Right kidney (tissue), 9 donors: ENCODE results near the gene TRIM42.

Source experiments
- DNase-seq: peaks from one replicate; pipeline ENCODE4 v3.0.0-alpha.2; 2016
- long read RNA-seq, 8 donors: transcript quantifications; one replicate each; lab custom pipeline, GENCODE V29; 2026

The TRIM42 gene
- long read RNA-seq, donor 1 = 0 reads
- long read RNA-seq, donor 2 = 0 reads
- long read RNA-seq, donor 3 = 0 reads
- long read RNA-seq, donor 4 = 0 reads
- long read RNA-seq, donor 5 = 0 reads
- long read RNA-seq, donor 6 = 0 reads
- long read RNA-seq, donor 7 = 0 reads
- long read RNA-seq, donor 8 = 0 reads

- DNase-seq = no peak
These were observed at the start of gene TRIM42 for GRCh38 chr3:140677764-140678163. Gene TRIM42 (plus strand): TSS chr3:140678064. CDS start chr3:140678230, 166 bp downstream.

- DNase-seq = no peak
These were observed 49.3 kb upstream of the TRIM42 start for GRCh38 chr3:140628606-140629005.

GRCh38 chr3:140629357-140630137 is 48.3 kb upstream of the TRIM42 start:
- no peak for DNase-seq

- no peak for DNase-seq
These were observed 47.5 kb upstream of the TRIM42 start for GRCh38 chr3:140630366-140630765.

- no peak for DNase-seq
These were observed 47.0 kb upstream of the TRIM42 start for GRCh38 chr3:140630866-140631265.

- no peak for DNase-seq
These were observed 42.6 kb upstream of the TRIM42 start for GRCh38 chr3:140635276-140635675.

GRCh38 chr3:140636406-140637138 is 41.3 kb upstream of the TRIM42 start:
- DNase-seq = no peak

- DNase-seq = no peak
These were observed 26.6 kb upstream of the TRIM42 start for GRCh38 chr3:140651287-140651686.

- no peak for DNase-seq
These were observed 22.2 kb upstream of the TRIM42 start for GRCh38 chr3:140655678-140656077.

GRCh38 chr3:140664111-140664510 is 13.8 kb upstream of the TRIM42 start:
- DNase-seq = no peak

- DNase-seq = no peak
These were observed 4.7 kb downstream of the TRIM42 start for GRCh38 chr3:140682586-140682985.

- DNase-seq = no peak
These were observed 8.3 kb downstream of the TRIM42 start for GRCh38 chr3:140686128-140686527.

GRCh38 chr3:140686948-140687347 is 9.1 kb downstream of the TRIM42 start:
- no peak for DNase-seq

- no peak for DNase-seq
These were observed 17.6 kb downstream of the TRIM42 start for GRCh38 chr3:140695361-140696061.

- no peak for DNase-seq
These were observed 21.8 kb downstream of the TRIM42 start for GRCh38 chr3:140699516-140700231.

- DNase-seq = no peak
These were observed 24.4 kb downstream of the TRIM42 start for GRCh38 chr3:140702281-140702680.

- DNase-seq = no peak
These were observed 25.6 kb downstream of the TRIM42 start for GRCh38 chr3:140703496-140703895.

GRCh38 chr3:140704733-140705132 is 26.9 kb downstream of the TRIM42 start:
- DNase-seq = no peak

GRCh38 chr3:140705954-140706353 is 28.1 kb downstream of the TRIM42 start:
- no peak for DNase-seq

GRCh38 chr3:140706360-140706759 is 28.5 kb downstream of the TRIM42 start:
- DNase-seq = no peak

- DNase-seq = no peak
These were observed 31.0 kb downstream of the TRIM42 start for GRCh38 chr3:140708815-140709214.

- no peak for DNase-seq
These were observed 31.9 kb downstream of the TRIM42 start for GRCh38 chr3:140709751-140710150.
